BLaER1 treated with 17β-estradiol and CSF1 and Interleukin-3, amounts not matched to agents 10 nM and 100 nM (cell line): Measurements from ENCODE around the gene HYAL3.
A peak's percentile ranks its signal among the peaks of the same experiment; 100 is the strongest.
"Not testable (repeated sequence)": the region's sequence is repeated elsewhere in the genome, so short reads cannot be mapped to it uniquely, and the experiment has no call there.

Experiments
- H3K27ac ChIP-seq, 11 experiments: shearing (Covaris generic); formaldehyde crosslinking; 2 replicates each; pipeline ENCODE4 v1.8.1; 2022
- H3K27me3 ChIP-seq, 11 experiments: shearing (Covaris generic); formaldehyde crosslinking; 2 replicates each; pipeline ENCODE4 v1.8.1; 2022
- H3K36me3 ChIP-seq, 11 experiments: shearing (Covaris generic); formaldehyde crosslinking; 2 replicates each; pipeline ENCODE4 v1.8.1; 2022
- H3K4me1 ChIP-seq, 10 experiments: shearing (Covaris generic); formaldehyde crosslinking; 2 replicates each; pipeline ENCODE4 v1.8.1; 2022
- H3K4me2 ChIP-seq, 11 experiments: shearing (Covaris generic); formaldehyde crosslinking; 2 replicates each; pipeline ENCODE4 v1.8.1; 2022
- H3K4me3 ChIP-seq, 10 experiments: shearing (Covaris generic); formaldehyde crosslinking; 2 replicates each; pipeline ENCODE4 v1.8.1; 2022
- H3K9ac ChIP-seq, 11 experiments: shearing (Covaris generic); formaldehyde crosslinking; 2 replicates each; pipeline ENCODE4 v1.8.1; 2022
- H3K9me3 ChIP-seq, 11 experiments: shearing (Covaris generic); formaldehyde crosslinking; replicated peaks in 1 of 11; 2 replicates each; pipeline ENCODE4 v1.8.1; 2022
- H4K20me1 ChIP-seq, 11 experiments: shearing (Covaris generic); formaldehyde crosslinking; 2 replicates each; pipeline ENCODE4 v1.8.1; 2022
- Cebpa-rat ChIP-seq, 11 experiments: shearing (Covaris generic); IDR thresholded peaks; 2 replicates each; pipeline ENCODE4 v1.8.1; 2022

Gene HYAL3

GRCh38 chr3:50265571-50265970 is 33.6 kb downstream of the HYAL3 start:
- no peak overlapping the region; a peak in 1 of 22 replicates for H3K4me2 ChIP-seq
- TF ChIP-seq Cebpa-rat (IDR thresholded peaks at IDR 0.05) = no peak
- H3K36me3 ChIP-seq = no peaks in the 10 kb centered on the region
- H3K9ac ChIP-seq = 0 out of 22 replicates have a peak overlapping the region, but pooled peaks of 1 of the 11 experiments have one; percentile 24
- peaks cover 4 to 72% (median 47%) of the 10 kb centered on the region in 10 experiments for H3K4me1 ChIP-seq
- peaks cover 0 to 76% (median 0%) of the 10 kb centered on the region in 11 experiments; a peak in 6 of 22 replicates for H4K20me1 ChIP-seq
- no peaks in the 10 kb centered on the region for H3K9me3 ChIP-seq
- H3K27me3 ChIP-seq = peaks cover 28 to 45% (median 42%) of the 10 kb centered on the region in 11 experiments
- no peak overlapping the region for H3K4me3 ChIP-seq
- no peak overlapping the region for H3K27ac ChIP-seq

GRCh38 chr3:50264964-50265485 is 34.2 kb downstream of the HYAL3 start:
- H3K27ac ChIP-seq = no peak overlapping the region
- H3K9ac ChIP-seq = 0 out of 22 replicates have a peak overlapping the region, but pooled peaks of 1 of the 11 experiments have one; percentile 24

GRCh38 chr3:50264383-50264963 is 34.7 kb downstream of the HYAL3 start:
- no peak for TF ChIP-seq Cebpa-rat (IDR thresholded peaks at IDR 0.05)
- Histone ChIP-seq H4K20me1 (peaks cover under 1 to 75% (median 4%) of the 10 kb centered on the region in 11 experiments; a peak in 15 of 22 replicates), H3K4me3 (no peak overlapping the region), H3K4me2 (peak overlapping the region in 2 of 11 experiments; percentile 7 to 16; a peak in 2 of 22 replicates), H3K4me1 (peaks cover 13 to 71% (median 52%) of the 10 kb centered on the region in 10 experiments), H3K9me3 (no peaks in the 10 kb centered on the region), H3K9ac (peak overlapping the region in 1 of 11 experiments; percentile 38; a peak in 2 of 22 replicates), H3K27ac (no peak overlapping the region), H3K27me3 (peaks cover 28 to 42% (median 41%) of the 10 kb centered on the region in 11 experiments), H3K36me3 (peaks cover 0 to 4% (median 3%) of the 10 kb centered on the region in 11 experiments; a peak in 13 of 22 replicates)

More at GRCh38 chr3:50264964-50265485, 34.2 kb downstream of the HYAL3 start:
- Histone ChIP-seq H3K4me3 (no peak overlapping the region), H3K4me2 (no peak overlapping the region), H3K4me1 (peaks cover 8 to 70% (median 51%) of the 10 kb centered on the region in 10 experiments), H3K27me3 (peaks cover 28 to 45% (median 42%) of the 10 kb centered on the region in 11 experiments), H3K36me3 (no peaks in the 10 kb centered on the region), H4K20me1 (peaks cover 0 to 76% (median 0%) of the 10 kb centered on the region in 11 experiments; a peak in 6 of 22 replicates), H3K9me3 (no peaks in the 10 kb centered on the region)
- no peak for TF ChIP-seq Cebpa-rat (IDR thresholded peaks at IDR 0.05)

- peak overlapping the region in 1 of 11 experiments; percentile 38; a peak in 1 of 22 replicates for H3K9ac ChIP-seq
- peaks cover 28 to 35% (median 33%) of the 10 kb centered on the region in 11 experiments for H3K27me3 ChIP-seq
- no peak overlapping the region for H3K4me3 ChIP-seq
- peak overlapping the region in 2 of 11 experiments; percentile 7 to 16; a peak in 2 of 22 replicates for H3K4me2 ChIP-seq
- H3K36me3 ChIP-seq = peaks cover 1 to 11% (median 10%) of the 10 kb centered on the region in 11 experiments; a peak in 19 of 22 replicates
- H3K27ac ChIP-seq = no peak overlapping the region
- peaks cover 7 to 82% (median 11%) of the 10 kb centered on the region in 11 experiments; a peak in 17 of 22 replicates for H4K20me1 ChIP-seq
- H3K9me3 ChIP-seq = no peaks in the 10 kb centered on the region
- peaks cover 20 to 70% (median 50%) of the 10 kb centered on the region in 10 experiments for H3K4me1 ChIP-seq
- no peak for TF ChIP-seq Cebpa-rat (IDR thresholded peaks at IDR 0.05)
Measured at GRCh38 chr3:50263478-50264382, 35.5 kb downstream of the HYAL3 start.

GRCh38 chr3:50262778-50263177 is 36.4 kb downstream of the HYAL3 start:
- no peaks in the 10 kb centered on the region for H3K9me3 ChIP-seq
- no peak overlapping the region for H3K4me3 ChIP-seq
- H3K27me3 ChIP-seq = peaks cover 19 to 25% (median 24%) of the 10 kb centered on the region in 11 experiments
- H3K4me2 ChIP-seq = peak overlapping the region in 4 of 11 experiments; percentile 91 to 95 (median 94); a peak in 3 of 22 replicates
- peak overlapping the region in 1 of 11 experiments; percentile 19; a peak in 2 of 22 replicates for H3K9ac ChIP-seq
- peaks cover 11 to 20% (median 20%) of the 10 kb centered on the region in 11 experiments for H3K36me3 ChIP-seq
- H4K20me1 ChIP-seq = peaks cover 7 to 85% (median 20%) of the 10 kb centered on the region in 11 experiments; a peak in 18 of 22 replicates
- H3K27ac ChIP-seq = no peak overlapping the region
- no peak for TF ChIP-seq Cebpa-rat (IDR thresholded peaks at IDR 0.05)
- peaks cover 30 to 75% (median 52%) of the 10 kb centered on the region in 10 experiments for H3K4me1 ChIP-seq

GRCh38 chr3:50262200-50262599 is 37.0 kb downstream of the HYAL3 start:
- H3K9me3 ChIP-seq, H3K4me3 ChIP-seq: not testable (repeated sequence)
- H3K4me1 ChIP-seq = peaks cover 31 to 69% (median 46%) of the 10 kb centered on the region in 10 experiments
- H3K27me3 ChIP-seq = peaks cover 13 to 19% (median 18%) of the 10 kb centered on the region in 11 experiments
- peaks cover 7 to 85% (median 22%) of the 10 kb centered on the region in 11 experiments; a peak in 19 of 22 replicates for H4K20me1 ChIP-seq
- peak overlapping the region in 2 of 11 experiments; percentile 85 to 88; a peak in 1 of 22 replicates for H3K27ac ChIP-seq
- H3K4me2 ChIP-seq = peak overlapping the region in 5 of 11 experiments; percentile 8 to 95 (median 93); a peak in 7 of 22 replicates
- H3K9ac ChIP-seq = peak overlapping the region in 2 of 11 experiments; percentile 86 to 88; a peak in 1 of 22 replicates
- peaks cover 16 to 26% (median 24%) of the 10 kb centered on the region in 11 experiments for H3K36me3 ChIP-seq

- Histone ChIP-seq H3K9me3 (no peaks in the 10 kb centered on the region), H4K20me1 (peaks cover 7 to 85% (median 29%) of the 10 kb centered on the region in 11 experiments; a peak in 20 of 22 replicates), H3K4me3 (peak overlapping the region in 3 of 10 experiments; percentile 61 to 69 (median 62); a peak in 4 of 20 replicates), H3K27me3 (peaks cover 6 to 12% (median 11%) of the 10 kb centered on the region in 11 experiments), H3K27ac (peak overlapping the region in 8 of 11 experiments; percentile 82 to 91 (median 88); a peak in 15 of 22 replicates), H3K4me2 (peak overlapping the region in 10 of 11 experiments; percentile 87 to 97 (median 94); a peak in 18 of 22 replicates), H3K4me1 (peaks cover 25 to 63% (median 43%) of the 10 kb centered on the region in 10 experiments), H3K36me3 (peaks cover 23 to 33% (median 31%) of the 10 kb centered on the region in 11 experiments), H3K9ac (peak overlapping the region in 10 of 11 experiments; percentile 24 to 88 (median 86); a peak in 17 of 22 replicates)
- TF ChIP-seq Cebpa-rat (IDR thresholded peaks at IDR 0.05) = no peak
Measured at GRCh38 chr3:50261505-50261904, 37.7 kb downstream of the HYAL3 start.
